ENCODE results near the gene VIM.

VIM gene

GRCh38 chr10:17228091-17229015 lies at the start of gene VIM:
Gene VIM, plus strand, starts transcription at chr10:17228241. Its CDS starts 1,182 bp downstream, at chr10:17229423.
- peak; percentile 91 for DNase-seq

GRCh38 chr10:17179002-17179401 lies 49.0 kb upstream of the VIM start:
- DNase-seq: no peak

GRCh38 chr10:17181110-17181509 lies 46.9 kb upstream of the VIM start:
- DNase-seq: no peak

GRCh38 chr10:17181751-17182150 lies 46.3 kb upstream of the VIM start:
- no peak for DNase-seq

- no peak for DNase-seq
These were observed 44.9 kb upstream of the VIM start for GRCh38 chr10:17183110-17183509.

- DNase-seq: no peak
These were observed 42.2 kb upstream of the VIM start for GRCh38 chr10:17185873-17186272.

GRCh38 chr10:17188644-17189172 lies 39.3 kb upstream of the VIM start:
- DNase-seq: no peak

GRCh38 chr10:17190602-17191001 lies 37.4 kb upstream of the VIM start:
- DNase-seq: no peak

GRCh38 chr10:17195083-17195482 lies 33.0 kb upstream of the VIM start:
- DNase-seq: no peak

- no peak for DNase-seq
These were observed 32.0 kb upstream of the VIM start for GRCh38 chr10:17196045-17196444.

GRCh38 chr10:17196573-17196972 lies 31.5 kb upstream of the VIM start:
- DNase-seq: no peak

- no peak for DNase-seq
These were observed 28.7 kb upstream of the VIM start for GRCh38 chr10:17199351-17199804.

GRCh38 chr10:17200001-17200911 lies 27.8 kb upstream of the VIM start:
- DNase-seq: no peak

- peak; percentile 85 for DNase-seq
These were observed 26.9 kb upstream of the VIM start, which contains the start of gene TRDMT1 for GRCh38 chr10:17200912-17201793. Gene TRDMT1, minus strand, starts transcription at chr10:17201672. Its CDS starts 38 bp downstream, at chr10:17201634.

GRCh38 chr10:17201794-17202116 lies 26.3 kb upstream of the VIM start:
- DNase-seq: no peak

- DNase-seq: no peak
These were observed 25.5 kb upstream of the VIM start for GRCh38 chr10:17202506-17202905.

GRCh38 chr10:17202999-17203398 lies 25.0 kb upstream of the VIM start:
- DNase-seq: no peak

GRCh38 chr10:17203416-17203815 lies 24.6 kb upstream of the VIM start:
- no peak for DNase-seq

GRCh38 chr10:17206210-17206709 lies 21.8 kb upstream of the VIM start:
- peak; percentile 76 for DNase-seq

- no peak for DNase-seq
These were observed 19.6 kb upstream of the VIM start for GRCh38 chr10:17208476-17208875.

GRCh38 chr10:17209302-17209701 lies 18.7 kb upstream of the VIM start:
- no peak for DNase-seq

GRCh38 chr10:17209881-17210280 lies 18.2 kb upstream of the VIM start:
- DNase-seq: no peak

Data from CD4-positive, alpha-beta T cell treated with Interleukin-15 for 1 hour (primary cell).